Stimulated activated naive CD8-positive, alpha-beta T cell treated with anti-CD3 and anti-CD28 coated beads, Interleukin-15, Interleukin-2, amounts not matched to agents 100 U/mL and 50 U/mL, for 24 hours (primary cell): ENCODE results near the gene SMPX.

Experiments
- ATAC-seq: fragments of 150-1000 bp; cut with Tn5 transposase; one replicate; pipeline ENCODE4 v1.10.0; 2021
- DNase-seq: peaks from one replicate; pipeline ENCODE4 v3.0.0; 2021

Gene SMPX

DNA sequence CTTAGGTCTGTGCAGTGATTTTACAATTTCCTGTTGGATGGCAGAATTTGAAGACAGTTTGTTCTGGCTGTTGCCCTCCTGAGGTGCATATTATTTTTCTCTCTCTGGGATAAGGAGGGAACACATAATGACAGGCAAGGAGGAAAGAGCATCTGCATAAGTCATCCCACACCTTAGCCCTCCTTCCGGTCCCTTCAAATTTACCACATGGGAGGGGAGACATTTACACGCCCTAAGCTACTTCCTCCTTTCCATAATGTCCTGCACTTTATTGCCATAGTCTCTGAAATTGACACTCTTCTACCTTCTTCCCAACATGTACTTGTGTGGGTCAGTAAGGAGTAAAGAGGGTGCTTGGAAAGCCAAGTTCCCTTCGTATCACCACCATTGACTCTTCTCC lies 13.9 kb downstream of the SMPX start:
- no peak for DNase-seq
- ATAC-seq, result no peak

DNA sequence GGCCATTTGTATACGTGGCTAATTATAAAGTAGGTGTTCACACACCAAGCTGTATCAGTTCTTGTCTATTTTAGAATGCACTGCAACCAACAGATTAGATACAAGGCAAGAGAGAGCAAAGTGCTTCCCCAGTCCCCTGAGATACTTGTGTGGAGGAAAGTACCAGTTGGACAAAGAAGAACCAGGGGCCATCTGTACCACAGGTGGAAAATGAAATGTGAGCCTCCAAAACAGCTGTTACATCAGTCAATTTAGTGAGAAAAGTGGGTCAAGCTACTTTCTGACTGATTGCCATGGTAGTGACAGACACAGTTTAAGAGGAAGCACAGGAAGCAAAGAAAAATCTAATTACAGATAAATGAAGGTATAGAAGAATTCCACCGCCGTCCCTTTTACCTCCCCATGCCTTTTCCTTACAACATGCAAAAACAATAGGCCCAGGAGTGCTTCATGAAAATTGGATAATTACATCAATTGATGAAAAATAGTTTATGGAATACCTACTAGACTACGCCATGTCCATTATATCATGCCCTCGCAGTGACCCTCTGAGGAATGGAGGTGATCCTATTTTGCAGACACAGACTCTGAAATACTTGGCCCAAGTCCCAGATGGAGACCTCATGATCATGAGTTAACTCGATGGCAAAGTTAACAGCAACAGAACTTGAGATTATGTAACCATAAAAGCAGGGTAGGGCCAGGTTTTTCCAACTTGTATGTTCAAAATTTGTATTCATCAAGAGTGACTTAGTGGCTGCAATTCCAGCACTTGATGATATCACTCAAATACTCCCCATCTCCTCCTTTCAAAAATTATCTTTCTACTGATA lies 15.8 kb downstream of the SMPX start:
- no peak for ATAC-seq
- DNase-seq, result no peak

GRCh38 chrX:21741364-21741763 lies 16.6 kb downstream of the SMPX start:
- ATAC-seq, result no peak

GRCh38 chrX:21740329-21741274 lies 17.3 kb downstream of the SMPX start:
- ATAC-seq, result no peak

More at GRCh38 chrX:21741364-21741763, 16.6 kb downstream of the SMPX start:
- DNase-seq, result no peak

GRCh38 chrX:21738950-21739287 lies 19.0 kb downstream of the SMPX start:
- DNase-seq (no peak), ATAC-seq (no peak)

More at GRCh38 chrX:21740329-21741274, 17.3 kb downstream of the SMPX start:
- DNase-seq, result no peak

GRCh38 chrX:21738210-21738949 lies 19.5 kb downstream of the SMPX start:
- ATAC-seq, result no peak
- DNase-seq, result no peak

GRCh38 chrX:21735768-21736127 lies 22.2 kb downstream of the SMPX start:
- DNase-seq, result no peak
- no peak for ATAC-seq

DNA sequence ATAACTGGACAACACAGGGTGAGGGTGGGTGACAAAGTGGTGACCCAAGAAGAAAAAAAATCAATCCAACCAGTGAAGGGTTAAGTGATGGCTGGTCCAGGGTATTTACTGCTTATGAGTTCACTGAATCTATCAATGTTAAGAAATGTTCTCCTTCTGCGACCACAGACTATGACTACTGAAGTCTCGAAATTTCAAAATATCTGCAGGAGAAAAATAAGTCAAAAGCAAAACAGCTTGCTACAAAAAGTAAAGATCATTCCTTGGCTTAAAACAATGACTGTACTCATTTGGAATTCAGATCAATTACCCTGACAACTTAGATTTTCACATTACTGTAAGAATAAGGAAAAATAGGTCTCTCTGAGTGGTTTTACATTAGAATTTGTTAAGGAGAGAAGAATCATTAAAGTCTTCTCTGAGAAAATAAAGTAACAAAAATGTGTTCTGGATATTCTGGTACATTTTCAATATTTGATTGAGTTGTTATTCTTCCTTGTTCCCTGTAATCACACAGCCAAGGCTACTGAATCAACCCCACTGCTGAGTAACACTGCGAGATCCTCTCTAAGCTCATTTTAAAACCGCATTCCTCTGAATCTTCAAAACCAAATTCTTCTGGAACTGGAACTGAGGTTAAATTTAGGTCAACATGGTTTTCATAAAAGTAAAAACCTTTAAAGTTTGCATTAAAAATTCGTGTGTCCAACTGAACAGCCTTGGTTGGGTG lies 22.7 kb downstream of the SMPX start:
- ATAC-seq (no peak), DNase-seq (no peak)

- ATAC-seq (no peak), DNase-seq (no peak)
Measured at GRCh38 chrX:21734175-21734574, 23.7 kb downstream of the SMPX start.

DNA sequence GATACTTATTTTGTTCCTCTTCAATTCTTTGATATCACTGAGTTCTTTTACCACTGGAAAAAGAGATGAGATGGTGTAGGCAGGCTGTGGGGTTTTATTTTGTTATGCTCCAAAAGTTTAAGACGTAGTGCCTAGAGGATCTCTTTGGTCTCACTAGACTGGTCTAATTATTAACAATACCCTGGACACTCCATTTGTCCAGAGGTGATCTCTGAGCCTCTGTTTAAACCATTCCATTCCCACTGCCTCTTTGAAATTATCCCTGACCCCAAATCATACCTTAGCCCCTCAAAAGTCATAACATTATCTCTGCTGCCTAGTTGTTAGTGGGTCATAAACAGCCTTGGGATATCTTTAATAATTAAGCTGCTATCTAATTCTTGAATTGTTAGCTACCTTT lies 24.2 kb downstream of the SMPX start:
- ATAC-seq (no peak), DNase-seq (no peak)

DNA sequence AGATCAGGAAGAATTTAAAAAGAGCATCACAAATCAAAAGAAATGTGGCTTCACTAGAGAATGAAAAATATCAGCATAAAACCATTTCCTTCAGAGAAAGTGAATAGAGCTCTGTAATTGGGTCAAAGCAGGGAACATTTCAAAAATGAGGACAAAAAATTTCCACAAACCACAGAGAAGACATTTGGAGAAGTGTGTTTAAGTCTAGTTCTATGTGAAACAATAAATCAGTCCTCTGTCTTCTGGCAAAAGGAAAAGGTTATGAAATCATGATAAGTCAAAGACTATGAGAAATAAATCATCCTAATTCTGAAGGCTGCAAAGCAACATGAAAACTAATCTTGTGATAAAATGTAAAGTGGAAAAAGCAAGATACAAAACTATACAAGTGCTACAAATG lies 27.9 kb downstream of the SMPX start:
- DNase-seq (no peak), ATAC-seq (no peak)

DNA sequence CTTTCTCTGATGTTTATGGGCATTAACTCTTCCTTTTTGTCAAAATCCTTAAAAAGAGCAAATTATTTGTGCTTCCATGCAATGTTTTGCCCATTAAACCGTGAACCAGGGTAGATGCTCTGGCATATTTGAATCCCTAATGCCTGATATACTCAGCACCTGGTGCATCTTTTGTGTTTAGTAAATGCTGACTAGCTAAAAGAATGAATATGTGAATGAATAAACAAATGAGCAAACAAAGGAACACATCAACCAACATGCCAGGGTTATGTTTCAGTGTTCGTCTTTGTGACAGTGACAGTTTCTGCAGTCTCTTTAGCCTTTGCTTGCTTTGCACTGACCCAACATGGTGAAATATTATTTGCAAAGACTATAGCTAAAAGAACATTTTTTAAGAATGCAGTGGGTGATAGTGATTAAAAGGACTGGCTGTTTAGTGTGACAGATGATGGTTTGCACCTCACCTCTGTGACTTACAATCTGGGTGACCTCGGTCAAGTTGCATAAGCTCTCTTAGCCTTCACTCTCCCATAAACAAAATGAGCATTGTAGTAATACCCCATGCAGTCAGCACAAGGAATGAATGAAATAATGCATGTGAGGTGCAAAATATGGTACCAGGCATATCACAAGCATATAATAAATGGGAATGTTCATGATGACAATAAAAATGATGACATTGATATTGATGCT lies 29.5 kb downstream of the SMPX start:
- ATAC-seq (no peak), DNase-seq (no peak)

DNA sequence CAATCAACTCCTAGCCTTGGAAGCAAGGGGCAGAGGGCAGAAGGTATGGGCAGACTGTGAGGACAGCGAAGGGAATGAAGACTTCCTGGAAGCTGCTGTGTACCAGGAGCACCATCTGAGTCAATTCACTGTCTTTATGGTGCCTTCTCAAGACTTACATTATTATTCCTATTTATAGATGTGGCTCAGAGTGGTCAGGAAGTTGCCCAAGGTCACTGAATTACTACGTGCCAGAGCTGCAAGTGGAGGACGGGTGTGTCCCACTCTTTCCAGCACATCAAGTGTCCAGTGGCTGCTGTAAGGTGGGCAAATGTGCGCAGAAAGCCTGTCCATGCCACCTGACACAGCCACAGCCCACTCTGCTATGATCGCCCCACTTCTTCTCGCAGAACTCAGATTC lies 32.0 kb downstream of the SMPX start:
- no peak for ATAC-seq

DNA sequence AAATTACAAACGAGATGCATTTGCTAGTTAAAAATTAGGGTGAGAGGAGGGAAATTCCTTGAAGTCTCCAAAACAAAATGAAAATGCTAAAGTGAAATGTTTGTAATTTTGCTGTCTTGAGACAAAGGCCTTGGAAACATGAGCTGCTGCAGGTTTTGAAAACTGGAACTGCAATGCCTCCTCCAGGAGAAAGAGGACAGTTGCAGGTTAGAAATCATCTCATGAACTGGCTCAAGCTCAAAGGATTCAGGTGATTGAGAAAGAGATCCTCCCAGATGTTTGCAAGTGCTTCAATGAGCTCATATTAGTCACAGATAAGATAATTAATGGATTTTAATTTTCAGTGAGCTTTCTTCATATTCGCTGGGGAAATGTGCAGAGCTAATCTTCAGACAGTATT lies 32.4 kb downstream of the SMPX start:
- DNase-seq (no peak), ATAC-seq (no peak)

More for the DNA sequence above, 32.0 kb downstream of the SMPX start:
- no peak for DNase-seq

GRCh38 chrX:21723814-21724213 lies 34.1 kb downstream of the SMPX start:
- no peak for DNase-seq
- no peak for ATAC-seq

- no peak for ATAC-seq
- no peak for DNase-seq
Measured at GRCh38 chrX:21723084-21723483, 34.8 kb downstream of the SMPX start.

DNA sequence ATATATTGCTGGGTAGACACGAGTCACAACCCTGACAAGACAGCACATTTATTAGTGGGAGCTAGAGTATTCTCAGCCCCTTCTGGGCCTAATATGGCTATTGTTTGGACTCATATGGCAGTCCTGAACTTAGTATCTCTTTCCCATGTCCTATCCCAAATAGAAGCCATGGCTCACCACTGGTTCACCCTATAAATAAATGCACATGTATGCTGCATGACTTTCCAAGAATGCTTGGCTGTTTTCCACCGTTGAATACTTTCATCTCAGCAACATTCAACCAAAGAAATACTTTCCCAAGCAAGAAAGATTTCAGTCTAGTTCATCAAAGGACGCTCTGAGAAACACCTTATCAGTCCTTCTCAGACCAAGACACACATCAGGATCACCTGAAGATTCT lies 36.7 kb downstream of the SMPX start:
- ATAC-seq (no peak), DNase-seq (no peak)

- no peak for ATAC-seq
- DNase-seq, result no peak
Measured at GRCh38 chrX:21718575-21718974, 39.3 kb downstream of the SMPX start.

- DNase-seq (no peak), ATAC-seq (no peak)
Measured at GRCh38 chrX:21717802-21718201, 40.1 kb downstream of the SMPX start.

DNA sequence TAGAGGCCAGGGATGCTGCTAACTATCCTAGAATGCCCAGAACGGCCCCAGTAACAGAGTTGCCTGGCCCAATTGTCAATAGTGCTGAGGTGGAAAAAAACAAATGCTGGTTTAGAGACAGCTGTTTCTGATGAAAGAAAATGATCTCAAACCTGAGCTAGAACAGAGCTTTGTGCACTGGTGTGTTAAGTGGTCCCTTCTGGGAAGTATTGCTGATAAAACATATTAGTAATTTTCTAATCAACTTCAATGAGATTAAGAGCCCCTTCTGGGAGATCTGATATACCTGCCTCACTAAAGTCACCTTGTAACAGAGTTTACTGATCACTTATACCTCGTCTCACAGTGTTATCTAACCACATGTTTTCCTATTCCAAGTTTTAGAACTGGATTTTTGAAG lies 42.1 kb downstream of the SMPX start:
- no peak for ATAC-seq
- DNase-seq, result no peak

- DNase-seq (no peak), ATAC-seq (no peak)
Measured at GRCh38 chrX:21715337-21715736, 42.6 kb downstream of the SMPX start.
